ENCODE results near the gene SLC12A3.

SLC12A3 gene

DNA sequence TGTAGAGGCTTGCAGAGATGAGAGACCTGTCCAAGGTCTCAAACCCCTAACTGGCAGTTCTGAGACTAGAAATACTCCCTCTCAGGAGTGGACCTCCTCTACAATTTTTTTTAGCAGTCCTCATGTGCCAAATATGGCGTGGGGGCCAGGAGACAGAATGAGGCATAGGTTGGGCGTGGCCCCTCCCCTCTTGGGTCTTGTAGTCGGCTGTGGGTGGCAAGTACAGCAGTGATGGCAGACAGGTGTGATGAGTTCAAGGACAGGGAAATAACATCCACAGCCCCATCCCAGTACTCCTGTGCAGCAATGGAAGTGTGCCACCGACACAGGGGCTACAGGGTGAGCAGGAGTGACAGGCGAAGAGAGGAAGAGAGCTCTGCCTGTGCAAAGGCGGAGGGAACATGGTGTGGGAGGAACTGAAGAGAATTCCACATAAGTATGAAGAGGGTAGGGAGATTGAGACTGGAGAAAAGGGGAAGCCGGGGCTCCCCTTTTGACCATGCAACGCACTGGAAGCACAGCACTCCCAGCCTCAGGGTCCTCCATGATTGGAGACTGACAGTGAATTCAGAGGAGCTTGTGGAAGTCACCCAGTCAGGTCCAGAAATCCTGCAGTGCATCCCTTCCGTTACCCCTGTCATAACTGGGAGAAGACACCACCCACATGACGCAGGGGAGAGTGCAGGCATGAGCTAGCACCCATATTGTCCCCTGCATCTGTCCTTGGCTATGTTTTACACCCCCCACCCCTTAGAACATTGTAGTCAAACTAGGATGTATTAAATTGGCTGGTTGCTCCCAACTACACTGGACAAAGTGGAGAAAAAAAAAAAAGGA lies 82.0 kb downstream of the SLC12A3 start:
- no peak for DNase-seq

DNA sequence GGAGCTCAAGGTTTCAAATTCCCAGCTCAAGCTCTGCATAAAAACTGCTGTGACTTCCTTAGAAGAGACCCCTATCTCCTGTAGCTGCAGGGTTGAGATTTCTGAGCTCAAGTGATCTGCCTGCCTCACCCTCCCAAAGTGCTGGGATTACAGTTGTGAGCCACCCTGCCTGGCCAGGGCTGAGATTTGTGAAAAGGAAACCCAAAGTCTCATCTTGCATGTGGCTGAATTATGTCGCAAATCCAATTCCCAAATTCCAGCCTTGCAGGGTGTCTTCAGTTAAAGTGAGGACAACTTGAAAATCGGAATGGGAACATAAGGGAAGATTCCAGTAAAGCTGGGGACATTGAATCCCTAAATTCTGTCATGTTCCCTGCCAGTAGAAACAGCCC lies 82.6 kb downstream of the SLC12A3 start:
- no peak for DNase-seq

DNA sequence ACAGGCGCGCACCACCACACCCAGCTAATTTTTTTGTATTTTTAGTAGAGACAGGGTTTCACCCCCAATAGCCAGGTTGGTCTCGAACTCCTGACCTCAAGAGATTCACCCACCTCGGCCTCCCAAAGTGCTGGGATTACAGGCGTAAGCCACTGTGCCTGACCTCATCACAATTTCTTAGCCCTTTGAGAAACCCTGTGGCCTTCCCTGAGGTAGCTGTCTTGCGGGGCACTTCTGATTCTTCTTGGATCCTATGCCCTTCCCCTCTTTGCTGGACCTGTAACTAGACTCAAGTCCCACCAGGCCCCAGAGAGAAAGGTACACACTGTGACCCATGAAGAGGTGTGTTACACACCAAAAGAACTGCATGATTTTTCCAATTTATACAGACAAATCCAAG lies 83.2 kb downstream of the SLC12A3 start:
- DNase-seq, result no peak

DNA sequence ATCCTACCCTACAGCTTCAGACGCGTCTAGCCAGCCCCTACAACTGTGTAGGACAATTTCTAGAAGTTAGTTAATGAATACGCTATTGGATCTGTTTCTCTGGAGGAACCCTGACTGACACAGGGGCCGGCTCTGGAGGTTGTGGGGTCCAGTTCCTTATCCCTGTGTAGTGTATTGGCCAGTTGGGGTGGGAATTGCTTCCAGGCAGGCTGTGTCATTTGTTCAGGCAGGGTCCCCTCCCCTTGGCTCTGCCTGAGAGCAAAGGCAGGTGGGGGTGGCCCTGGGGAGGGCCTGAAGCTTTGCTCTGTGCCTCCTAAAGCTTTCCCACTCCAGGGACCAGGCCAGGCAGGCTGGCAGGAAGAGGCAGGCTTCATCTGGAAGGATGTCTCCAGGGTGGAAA lies 85.0 kb downstream of the SLC12A3 start:
- no peak for DNase-seq

DNA sequence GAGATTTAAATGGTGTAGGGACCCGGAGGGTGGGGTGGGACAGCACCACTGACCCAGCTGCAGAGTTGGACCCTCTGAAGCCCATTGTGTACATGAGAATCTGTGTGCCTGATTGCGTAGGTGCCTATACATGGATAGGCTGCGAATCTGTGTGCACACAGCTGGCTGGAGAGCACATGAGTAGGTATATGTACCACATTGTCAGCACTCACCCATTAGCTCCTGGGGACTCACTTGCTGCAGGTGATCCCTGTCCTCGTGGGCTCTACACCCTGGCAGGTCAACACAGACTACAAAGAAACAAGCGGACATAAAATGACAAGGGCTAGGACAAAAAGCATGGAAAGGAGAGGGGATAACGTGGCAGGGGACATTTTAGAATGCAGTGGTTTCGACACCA lies 85.4 kb downstream of the SLC12A3 start:
- no peak for DNase-seq

DNA sequence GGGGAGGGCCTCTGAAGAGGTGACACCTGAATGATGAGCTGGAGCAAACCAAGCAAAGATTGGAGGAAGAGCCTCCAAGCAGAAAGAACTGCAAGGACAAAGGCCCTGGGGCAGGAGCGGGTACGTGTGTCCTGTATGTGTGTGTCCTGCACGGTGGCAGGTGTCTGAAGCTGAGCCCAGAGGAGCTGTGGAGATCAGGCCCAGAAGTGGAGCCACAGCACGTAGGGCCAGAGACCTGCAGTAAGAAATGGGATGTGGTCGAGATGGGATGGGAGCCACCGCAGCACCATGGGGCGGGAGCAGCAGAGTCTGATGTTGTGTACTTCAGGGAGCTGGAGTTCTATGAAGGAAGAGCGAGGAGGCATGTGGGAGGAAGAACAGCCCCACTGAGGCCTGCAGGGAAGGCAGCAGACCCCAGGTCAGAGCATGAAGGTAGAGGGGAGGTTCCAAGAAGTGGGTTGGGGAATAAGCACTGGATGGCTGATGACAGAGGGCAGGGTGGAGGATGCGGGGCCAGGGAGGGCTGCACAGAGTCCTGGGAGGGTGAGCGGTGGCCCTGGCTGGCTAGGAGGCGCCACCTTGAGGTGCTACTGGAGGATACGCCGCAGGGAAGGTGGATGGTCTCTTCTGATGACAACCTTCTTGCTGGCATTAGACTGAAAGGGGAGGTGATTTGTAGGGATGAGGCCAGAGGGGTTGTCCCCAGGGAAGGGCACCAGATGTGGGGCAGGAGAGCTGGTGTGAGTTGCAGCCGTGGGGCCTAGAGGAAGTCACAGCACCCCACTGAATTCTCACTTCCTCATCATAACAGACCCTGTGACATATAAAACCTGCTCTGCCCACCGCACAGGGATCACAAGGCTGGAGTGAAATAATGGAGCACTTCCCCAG lies 86.1 kb downstream of the SLC12A3 start:
- peak; percentile 43 for DNase-seq

DNA sequence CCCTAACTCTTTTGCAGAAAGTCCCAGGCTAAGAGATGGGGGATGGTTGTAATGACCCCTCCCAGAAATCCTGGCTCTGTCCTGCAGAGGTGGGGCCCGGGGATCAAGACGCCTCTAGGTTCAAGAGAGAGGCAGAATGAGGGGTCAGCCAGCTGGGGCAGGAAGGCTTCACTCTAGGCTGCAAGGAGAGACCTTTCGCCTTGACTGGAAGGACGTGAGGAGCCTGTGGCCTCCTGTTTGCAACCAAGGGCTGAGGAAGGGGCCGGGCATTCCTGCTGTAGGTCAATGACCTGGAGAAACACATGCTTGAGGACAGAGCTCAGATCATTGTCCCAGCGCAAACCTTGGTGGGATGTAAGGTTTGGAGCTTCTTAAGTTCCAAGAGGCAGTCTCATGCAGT lies 88.0 kb downstream of the SLC12A3 start:
- DNase-seq, result no peak

DNA sequence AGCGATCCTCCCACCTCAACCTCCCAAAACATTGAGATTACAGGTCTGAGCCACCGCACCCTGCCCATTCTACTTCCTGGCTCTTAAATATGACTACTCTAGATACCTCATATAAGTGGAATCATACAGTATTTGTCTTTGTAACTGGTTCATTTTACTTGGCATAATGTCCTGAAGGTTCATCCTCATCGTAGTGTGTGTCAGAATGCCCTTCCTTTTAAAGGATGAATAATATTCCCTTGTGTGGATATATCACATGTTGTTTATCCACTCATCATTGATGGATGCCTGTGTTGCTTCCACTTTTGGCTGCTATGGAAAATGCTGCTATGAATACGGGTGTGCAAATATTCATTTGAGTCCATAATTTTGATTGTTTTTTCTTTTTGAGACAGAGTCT lies 91.1 kb downstream of the SLC12A3 start:
- DNase-seq, result no peak

DNA sequence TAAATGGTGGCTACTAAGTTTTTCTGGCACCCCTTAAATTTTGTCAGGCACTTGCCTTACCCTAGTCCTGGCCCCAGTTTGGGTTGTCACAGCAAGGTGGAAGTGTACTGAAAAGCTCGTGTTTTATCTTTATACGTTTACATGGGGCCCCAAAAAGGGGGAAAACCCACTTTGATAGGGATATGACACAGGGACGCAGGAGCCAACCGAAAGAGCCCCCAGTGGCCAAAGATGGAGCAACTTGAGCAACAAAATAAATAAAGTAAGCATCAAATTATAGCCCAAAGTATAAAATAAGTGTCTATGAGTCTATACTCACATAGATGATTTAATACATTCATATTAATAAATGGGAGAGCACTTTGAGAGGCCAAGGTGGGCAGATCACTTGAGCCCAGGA lies 91.7 kb downstream of the SLC12A3 start:
- DNase-seq, result no peak

DNA sequence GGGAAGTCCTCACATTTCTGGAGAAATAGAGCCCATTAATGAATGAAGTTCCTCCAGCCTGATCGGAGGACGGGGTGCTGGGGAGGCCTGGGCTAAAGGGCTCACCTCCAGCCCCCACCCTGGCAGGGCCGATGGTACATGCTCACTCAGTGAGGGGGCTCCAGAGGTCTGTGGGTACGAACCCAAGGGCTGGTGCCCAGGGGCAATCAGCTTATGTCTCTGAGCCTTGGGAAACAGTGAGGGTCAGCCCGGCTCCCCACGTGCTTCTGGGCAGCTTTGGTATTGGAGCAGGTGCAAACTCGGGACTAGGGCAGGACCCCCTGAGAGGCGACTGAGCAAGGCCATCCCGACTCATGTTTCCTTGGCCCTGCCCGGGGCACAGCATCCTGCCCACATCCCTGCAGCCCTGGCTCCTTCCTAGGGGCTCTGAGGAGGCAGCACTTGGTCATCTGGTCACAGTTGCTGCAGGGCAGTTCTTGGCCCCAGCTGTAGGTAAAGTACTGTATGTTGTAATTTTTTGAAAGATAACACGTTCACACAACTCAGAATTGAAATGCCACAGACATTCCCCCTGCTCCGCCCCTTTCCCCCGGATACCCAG lies 95.8 kb downstream of the SLC12A3 start:
- DNase-seq, result no peak

DNA sequence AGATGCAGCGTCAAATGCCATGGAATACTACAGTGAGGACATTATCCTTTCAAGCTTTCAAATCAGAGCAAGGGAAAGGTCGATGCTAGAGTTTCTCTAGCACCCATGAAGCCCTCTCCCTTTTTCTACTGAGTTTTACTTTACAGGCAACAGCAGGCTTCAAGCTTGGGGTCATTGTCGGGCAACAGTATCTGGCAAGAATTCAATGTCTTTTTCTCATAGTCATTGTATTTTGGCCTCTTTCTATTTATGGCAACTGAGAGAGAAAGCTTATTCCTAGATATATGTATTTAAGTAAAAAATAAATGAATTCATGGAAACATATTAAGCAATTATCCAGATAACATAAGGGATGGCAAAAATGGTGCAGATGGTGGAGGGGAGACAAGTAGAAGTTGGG lies 96.4 kb downstream of the SLC12A3 start:
- DNase-seq, result no peak

DNA sequence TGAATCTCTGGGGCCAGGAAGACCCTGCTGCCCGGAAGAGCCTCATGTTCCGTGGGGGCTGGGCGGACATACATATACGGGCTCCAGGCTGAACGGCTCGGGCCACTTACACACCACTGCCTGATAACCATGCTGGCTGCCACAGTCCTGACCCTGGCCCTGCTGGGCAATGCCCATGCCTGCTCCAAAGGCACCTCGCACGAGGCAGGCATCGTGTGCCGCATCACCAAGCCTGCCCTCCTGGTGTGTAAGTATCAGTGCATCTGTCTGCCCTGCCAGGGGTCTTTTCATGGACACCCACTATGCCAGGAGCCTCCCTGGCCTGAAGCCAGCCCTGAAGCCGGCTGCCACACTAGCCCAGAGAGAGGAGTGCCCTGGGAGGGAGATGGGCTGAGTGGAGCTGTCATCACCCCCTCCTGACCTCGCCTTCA lies 96.9 kb downstream of the SLC12A3 start, which contains the start of gene CETP:
CETP (plus strand) TSS at position 100 of the 431 bp plus-strand sequence; CDS start at position 130, 30 bp downstream.
- DNase-seq, result no peak

DNA sequence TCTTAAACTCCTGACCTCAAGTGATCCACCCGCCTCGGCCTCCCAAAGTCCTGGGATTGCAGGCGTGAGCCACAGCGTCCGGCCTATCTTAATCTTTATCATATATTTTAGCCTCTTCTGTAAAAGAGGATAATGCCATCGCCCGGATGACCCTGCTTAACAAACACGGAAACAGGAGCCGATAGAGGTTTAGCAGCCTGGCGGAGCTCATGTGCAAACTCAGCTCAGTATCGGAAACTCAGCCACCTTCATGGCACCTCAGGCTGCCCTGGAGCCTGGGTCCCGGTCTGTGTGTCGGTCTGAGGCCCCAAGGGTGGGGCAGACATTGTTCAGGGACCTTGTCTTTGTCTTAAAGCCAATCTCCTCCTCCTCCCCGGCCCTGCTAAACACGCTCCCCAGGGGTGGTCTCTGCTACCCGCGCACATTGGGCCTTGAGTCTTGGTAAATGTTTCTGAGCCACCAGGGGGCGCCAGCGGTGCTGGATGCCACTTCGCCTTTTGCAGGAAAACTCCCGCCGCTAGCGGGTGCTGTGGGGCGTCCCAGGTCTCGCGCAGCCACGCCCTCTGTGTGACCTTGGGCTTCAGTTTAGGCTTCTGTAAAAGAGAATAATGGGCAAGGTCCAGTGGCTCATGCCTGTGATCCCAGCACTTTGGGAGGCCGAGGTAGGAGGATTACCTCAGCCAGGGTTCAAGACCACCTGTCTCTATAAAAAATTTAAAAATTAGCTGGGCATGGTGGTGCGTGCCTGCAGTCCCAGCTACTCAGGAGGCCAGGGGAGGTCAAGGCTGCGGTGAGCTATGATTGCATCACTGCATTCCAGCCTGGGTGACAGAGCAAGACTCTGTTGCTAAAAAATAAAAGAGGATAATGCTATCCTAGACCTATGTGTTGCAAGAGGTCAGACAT lies 99.5 kb downstream of the SLC12A3 start:
- DNase-seq, result no peak
